CD4-positive, alpha-beta memory T cell (primary cell): ENCODE results near the gene SPINK4. TPM values are rescaled to one million over a fixed set of nuclear protein-coding genes. Genes with fewer than 3 reads are reported as not detected.

ENCODE experiments used
- CTCF ChIA-PET: fragments of 350-600 bp; sonication (Branson Sonifier 250); formaldehyde crosslinking; loops from one replicate; lab custom pipeline; 2021; ENCODE audit warnings: inconsistent platforms; ENCODE audit not compliant: partially characterized antibody; lab: Charles Lee
- POLR2A ChIA-PET: fragments of 350-600 bp; sonication (Branson Sonifier 250); formaldehyde crosslinking; loops from one replicate; lab custom pipeline; 2021; ENCODE audit not compliant: partially characterized antibody; lab: Charles Lee
- DNase-seq, 5 donors: peaks; one replicate each; pipeline versions ENCODE4 v3.0.0 to v3.0.0-alpha.2; 2020 to 2022; ENCODE audit warnings: mixed read lengths in 1 of 5
- H3K27ac ChIP-seq: one replicate; pipeline ENCODE4 v1.7.0; 2013; ENCODE audit warnings: low read depth, low read length
- H3K27me3 ChIP-seq: 2 replicates; pipeline ENCODE4 v1.7.0; 2013; ENCODE audit warnings: mild to moderate bottlenecking, low read length, moderate library complexity; ENCODE audit not compliant: insufficient read depth
- H3K36me3 ChIP-seq: 2 replicates; pipeline ENCODE4 v1.7.0; 2013; ENCODE audit warnings: mild to moderate bottlenecking, low read length, moderate library complexity; ENCODE audit not compliant: insufficient read depth
- H3K4me1 ChIP-seq: 2 replicates; pipeline ENCODE4 v1.7.0; 2013; ENCODE audit warnings: mild to moderate bottlenecking, low read length, moderate library complexity; ENCODE audit not compliant: insufficient read depth
- H3K4me3 ChIP-seq, 2 donors: one replicate each; pipeline ENCODE4 v1.7.0; 2013; ENCODE audit warnings: low read length in 2 of 2, mild to moderate bottlenecking in 1 of 2
- H3K9me3 ChIP-seq, 2 donors: one replicate each; pipeline ENCODE4 v1.7.0; 2013; ENCODE audit warnings: low read length in 2 of 2, control low read depth in 1 of 2; ENCODE audit not compliant: control insufficient read depth in 1 of 2
- H3K27ac Mint-ChIP-seq, 7 donors: one replicate each; pipeline ENCODE4 v1.8.0; 2020 to 2021; ENCODE audit warnings: mixed read lengths in 7 of 7, mild to moderate bottlenecking in 6 of 7, inconsistent platforms in 3 of 7, moderate library complexity in 3 of 7
- H3K27me3 Mint-ChIP-seq, 2 donors: one replicate each; pipeline ENCODE4 v1.8.0; 2020 to 2021; ENCODE audit warnings: mixed read lengths in 2 of 2
- H3K36me3 Mint-ChIP-seq, 2 donors: one replicate each; pipeline ENCODE4 v1.8.0; 2020 to 2021; ENCODE audit warnings: mixed read lengths in 2 of 2, inconsistent platforms in 1 of 2, mild to moderate bottlenecking in 1 of 2
- H3K4me1 Mint-ChIP-seq, 4 donors: one replicate each; pipeline ENCODE4 v1.8.0; 2020 to 2021; ENCODE audit warnings: mixed read lengths in 4 of 4, mild to moderate bottlenecking in 1 of 4
- H3K4me3 Mint-ChIP-seq, 8 donors: one replicate each; pipeline ENCODE4 v1.8.0; 2020 to 2021; ENCODE audit warnings: mixed read lengths in 8 of 8, mild to moderate bottlenecking in 7 of 8, moderate library complexity in 6 of 8, inconsistent platforms in 3 of 8
- H3K9me3 Mint-ChIP-seq, 8 donors: one replicate each; pipeline ENCODE4 v1.8.0; 2020 to 2021; ENCODE audit warnings: mixed read lengths in 8 of 8, mild to moderate bottlenecking in 5 of 8, inconsistent platforms in 3 of 8, moderate library complexity in 1 of 8
- intact Hi-C: fragments of 100-400 bp; cut with micrococcal nuclease; formaldehyde crosslinking; loops from one replicate; pipeline ENCODE4 v1.15.1; 2023
- polyA plus RNA-seq, 2 donors: library from polyadenylated mRNA; unstranded; fragments of 300-500 nt; fragmentation: Illumina TruSeq; gene quantifications; one replicate each; pipeline ENCODE4 v1.2.3, GENCODE V29; 2021
- total RNA-seq, 2 experiments: library from RNA; stranded (reverse); gene quantifications; one replicate each; pipeline ENCODE4 v1.2.3, GENCODE V29; 2021

SPINK4 gene
- total and polyA plus RNA-seq, 4 experiments from 2014 or later: not detected

DNA sequence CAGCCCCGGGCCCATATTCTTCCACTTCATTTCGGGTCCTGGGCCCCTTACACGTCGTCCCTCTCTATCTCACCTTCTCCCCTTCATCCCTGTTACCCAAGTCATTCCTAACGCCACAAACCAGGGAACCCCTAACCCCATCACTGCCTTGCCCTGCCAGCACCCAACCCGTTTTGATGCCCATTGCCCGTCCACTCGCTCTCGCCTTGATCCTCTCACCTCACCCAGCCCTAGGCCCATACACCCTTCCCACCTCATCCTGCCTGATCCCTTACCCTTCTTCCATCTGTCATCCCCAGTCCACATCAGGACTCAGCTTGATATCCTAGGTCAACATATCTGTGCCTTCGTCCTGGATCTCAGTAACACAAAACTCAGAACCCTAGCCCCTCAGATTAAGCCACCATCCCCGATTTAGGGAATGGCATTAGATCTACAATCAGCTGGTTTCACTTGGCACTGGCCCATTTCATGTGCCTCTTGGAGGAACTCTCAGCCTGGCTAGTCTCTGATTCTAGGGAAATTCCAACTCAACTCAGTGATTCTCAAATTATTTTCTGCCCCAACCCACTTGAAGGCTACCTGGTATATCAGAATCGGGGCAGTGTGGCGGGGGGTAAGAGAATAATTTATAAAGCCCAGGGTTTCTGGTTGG is 25.4 kb downstream of the SPINK4 start:
- Mint-ChIP-seq H3K4me1 (peaks cover 34 to 53% (median 42%) of the 10 kb centered on the region in 4 donors), H3K27me3 (no peaks in the 10 kb centered on the region), H3K27ac (peak overlapping the region; percentile 90 to 99 (median 97)), H3K9me3 (no peaks in the 10 kb centered on the region), H3K4me3 (peak overlapping the region; percentile 90 to 96 (median 94)), H3K36me3 (peaks cover 25 to 63% of the 10 kb centered on the region in 2 donors)
- peak in 1 of 5 donors; percentile 39 for DNase-seq
- Histone ChIP-seq H3K4me1 (peaks cover 38% of the 10 kb centered on the region), H3K27ac (peak overlapping the region; percentile 76), H3K36me3 (peaks cover 28% of the 10 kb centered on the region), H3K9me3 (no peaks in the 10 kb centered on the region), H3K4me3 (peak overlapping the region; percentile 71 to 85), H3K27me3 (no peaks in the 10 kb centered on the region)
- CTCF ChIA-PET: interaction anchor here (0.5 to 2.1 kb wide), 4 partner anchors 11 to 1338 kb away, joined by 3 to 5 read pairs (median 4); no protein-coding TSS in a partner anchor
- intact Hi-C loops: loop anchor here (1.0 to 10.0 kb wide), 4 partner anchors 209 to 779 kb away; partner anchors contain the start of genes UBAP2 and UBE2R2
- POLR2A ChIA-PET: interaction anchor here (0.7 to 3.5 kb wide), 7 partner anchors 18 to 551 kb away, joined by 3 to 58 read pairs (median 3); partner anchors contain the start of genes B4GALT1, DNAJA1, NFX1 and SMU1

DNA sequence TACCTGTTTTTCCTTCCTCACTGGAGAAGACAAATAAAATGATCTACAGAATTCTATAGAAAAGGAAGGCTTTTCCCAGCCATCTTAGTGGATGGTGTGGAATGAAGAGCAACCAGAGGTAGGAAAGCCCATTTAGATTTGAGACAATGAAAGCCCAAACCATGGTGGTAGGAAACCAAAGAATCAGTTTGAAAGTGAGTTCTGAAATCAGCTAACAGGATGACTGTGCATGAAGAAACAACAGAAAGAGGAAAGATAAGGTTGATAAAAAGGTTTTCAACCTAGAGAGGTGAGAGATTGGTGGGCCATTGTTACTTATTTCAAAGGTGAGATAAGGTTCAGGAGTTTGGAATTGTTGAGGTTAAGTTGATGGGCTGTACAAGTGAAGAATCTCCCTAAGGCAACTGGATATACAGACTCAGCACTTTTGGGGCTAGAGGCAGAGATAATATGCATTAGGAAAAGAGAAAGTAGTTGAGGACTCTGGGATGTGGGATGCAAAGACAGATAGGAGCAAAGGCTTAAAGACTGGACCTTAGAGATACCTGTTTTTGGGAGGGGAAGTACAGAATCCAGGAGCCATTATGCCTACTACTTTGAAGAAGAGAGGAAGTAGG is 27.3 kb downstream of the SPINK4 start:
- Mint-ChIP-seq H3K36me3 (peaks cover 21 to 64% of the 10 kb centered on the region in 2 donors), H3K9me3 (no peaks in the 10 kb centered on the region), H3K27ac (peak overlapping the region in 6 of 7 donors; percentile 1 to 87 (median 40)), H3K27me3 (no peaks in the 10 kb centered on the region), H3K4me3 (peak overlapping the region in 3 of 8 donors; percentile 3 to 11 (median 6)), H3K4me1 (peaks cover 33 to 53% (median 44%) of the 10 kb centered on the region in 4 donors)
- Histone ChIP-seq H3K4me3 (no peak overlapping the region), H3K9me3 (no peaks in the 10 kb centered on the region), H3K36me3 (peaks cover 30% of the 10 kb centered on the region), H3K27ac (no peak overlapping the region), H3K4me1 (peaks cover 38% of the 10 kb centered on the region), H3K27me3 (no peaks in the 10 kb centered on the region)
- CTCF ChIA-PET: interaction anchor here (1.5 kb wide), 1 partner anchor 20 kb away, joined by 5 read pairs; no protein-coding TSS in a partner anchor
- intact Hi-C loops: loop anchor here (10.0 kb wide), 2 partner anchors 548 to 778 kb away; partner anchors contain the start of genes UBAP2 and UBE2R2
- POLR2A ChIA-PET: interaction anchor here (1.3 to 2.7 kb wide), 2 partner anchors 23 to 37 kb away, joined by 3 to 7 read pairs; partner anchors contain the start of gene NFX1
- DNase-seq: no peak

GRCh38 chr9:33270146-33270545 is 30.2 kb downstream of the SPINK4 start:
- peaks cover 47% of the 10 kb centered on the region for H3K36me3 ChIP-seq
- H3K9me3 ChIP-seq: no peaks in the 10 kb centered on the region
- Mint-ChIP-seq H3K36me3 (peaks cover 24 to 67% of the 10 kb centered on the region in 2 donors), H3K27me3 (no peaks in the 10 kb centered on the region), H3K27ac (no peak overlapping the region), H3K9me3 (no peaks in the 10 kb centered on the region), H3K4me3 (no peak overlapping the region), H3K4me1 (peaks cover 23 to 36% (median 30%) of the 10 kb centered on the region in 4 donors)
- no peaks in the 10 kb centered on the region for H3K27me3 ChIP-seq
- DNase-seq: no peak
- H3K27ac ChIP-seq: no peak overlapping the region
- ChIA-PET CTCF (no interaction called here), POLR2A (interaction anchor here (2.7 kb wide), 1 partner anchor 20 kb away, joined by 7 read pairs; the partner anchor contains the start of gene NFX1)
- H3K4me1 ChIP-seq: peaks cover 24% of the 10 kb centered on the region
- intact Hi-C loops: no loop called here
- H3K4me3 ChIP-seq: no peak overlapping the region

GRCh38 chr9:33272061-33272460 is 32.1 kb downstream of the SPINK4 start:
- H3K4me1 Mint-ChIP-seq: peaks cover 10 to 17% (median 14%) of the 10 kb centered on the region in 4 donors
- peaks cover 27 to 66% of the 10 kb centered on the region in 2 donors for H3K36me3 Mint-ChIP-seq
- Histone ChIP-seq H3K4me1 (peaks cover 5% of the 10 kb centered on the region), H3K36me3 (peaks cover 65% of the 10 kb centered on the region), H3K27ac (no peak overlapping the region), H3K4me3 (no peak overlapping the region), H3K9me3 (no peaks in the 10 kb centered on the region), H3K27me3 (no peaks in the 10 kb centered on the region)
- no peak for DNase-seq
- H3K4me3 Mint-ChIP-seq: no peak overlapping the region
- H3K9me3 Mint-ChIP-seq: no peaks in the 10 kb centered on the region
- intact Hi-C loops: no loop called here
- no peaks in the 10 kb centered on the region for H3K27me3 Mint-ChIP-seq
- peak overlapping the region in 2 of 7 donors; percentile 41 to 43 for H3K27ac Mint-ChIP-seq
- CTCF ChIA-PET: interaction anchor here (3.1 kb wide), 1 partner anchor 15 kb away, joined by 10 read pairs; no protein-coding TSS in a partner anchor
- POLR2A ChIA-PET: interaction anchor here (0.6 kb wide), 1 partner anchor 18 kb away, joined by 6 read pairs; the partner anchor contains the start of gene NFX1

GRCh38 chr9:33273266-33273971 is 33.5 kb downstream of the SPINK4 start:
- Mint-ChIP-seq H3K9me3 (no peaks in the 10 kb centered on the region), H3K36me3 (peaks cover 34 to 69% of the 10 kb centered on the region in 2 donors), H3K4me3 (no peak overlapping the region), H3K4me1 (peaks cover 0 to 10% (median 6%) of the 10 kb centered on the region in 4 donors), H3K27ac (peak overlapping the region in 3 of 7 donors; percentile 15 to 79 (median 76)), H3K27me3 (no peaks in the 10 kb centered on the region)
- ChIA-PET POLR2A (interaction anchor here (0.7 to 1.4 kb wide), 3 partner anchors 9 to 248 kb away, joined by 3 to 8 read pairs (median 5); partner anchors contain the start of genes BAG1, DNAJA1 and NFX1), CTCF (interaction anchor here (0.9 to 3.1 kb wide), 4 partner anchors 9 to 102 kb away, joined by 3 to 10 read pairs (median 4); no protein-coding TSS in a partner anchor)
- no peaks in the 10 kb centered on the region for H3K27me3 ChIP-seq
- peaks cover 75% of the 10 kb centered on the region for H3K36me3 ChIP-seq
- no peak for DNase-seq
- H3K9me3 ChIP-seq: no peaks in the 10 kb centered on the region
- no peak overlapping the region for H3K27ac ChIP-seq
- H3K4me3 ChIP-seq: no peak overlapping the region
- intact Hi-C loops: no loop called here
- no peaks in the 10 kb centered on the region for H3K4me1 ChIP-seq

DNA sequence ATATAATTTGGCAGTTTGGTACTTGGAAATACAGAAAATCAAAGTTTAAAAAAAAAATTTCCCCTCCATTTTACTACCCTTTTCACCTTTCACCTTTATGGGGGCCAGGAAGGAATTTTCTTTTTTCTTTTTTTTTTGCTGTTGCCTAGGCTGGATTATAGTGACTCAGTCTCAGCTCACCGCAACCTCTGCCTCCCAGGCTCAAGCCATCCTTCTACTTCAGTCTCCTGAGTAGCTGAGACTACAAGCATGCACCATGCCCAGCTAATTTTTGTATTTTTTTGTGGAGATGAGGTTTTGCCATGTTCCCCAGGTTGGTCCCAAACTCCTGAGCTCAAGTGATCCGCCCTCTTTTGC is 34.0 kb downstream of the SPINK4 start:
- H3K27ac ChIP-seq: no peak overlapping the region
- H3K27me3 ChIP-seq: no peaks in the 10 kb centered on the region
- no peaks in the 10 kb centered on the region for H3K9me3 ChIP-seq
- H3K36me3 ChIP-seq: peaks cover 76% of the 10 kb centered on the region
- Mint-ChIP-seq H3K9me3 (no peaks in the 10 kb centered on the region), H3K4me3 (no peak overlapping the region), H3K27ac (peak overlapping the region in 3 of 7 donors; percentile 13 to 35 (median 15)), H3K27me3 (no peaks in the 10 kb centered on the region), H3K4me1 (peaks cover 0 to 10% (median 6%) of the 10 kb centered on the region in 4 donors), H3K36me3 (peaks cover 37 to 72% of the 10 kb centered on the region in 2 donors)
- DNase-seq: no peak
- CTCF ChIA-PET: interaction anchor here (0.9 to 3.1 kb wide), 4 partner anchors 9 to 101 kb away, joined by 3 to 10 read pairs (median 4); no protein-coding TSS in a partner anchor
- intact Hi-C loops: no loop called here
- H3K4me3 ChIP-seq: no peak overlapping the region
- no peaks in the 10 kb centered on the region for H3K4me1 ChIP-seq
- POLR2A ChIA-PET: interaction anchor here (0.7 to 1.4 kb wide), 3 partner anchors 10 to 249 kb away, joined by 3 to 8 read pairs (median 5); partner anchors contain the start of genes BAG1, DNAJA1 and NFX1
